ENCODE results near the gene PLEKHM3. TPM values are rescaled to one million over a fixed set of nuclear protein-coding genes. Genes with fewer than 3 reads are reported as not detected.

Gene PLEKHM3
- total RNA-seq, 1 donor from 2014 or later, result 15.6 TPM

GRCh38 chr2:207802650-207803049 is 222.7 kb downstream of the PLEKHM3 start:
- no peak for DNase-seq (ENCODE audit: low spot score)

DNA sequence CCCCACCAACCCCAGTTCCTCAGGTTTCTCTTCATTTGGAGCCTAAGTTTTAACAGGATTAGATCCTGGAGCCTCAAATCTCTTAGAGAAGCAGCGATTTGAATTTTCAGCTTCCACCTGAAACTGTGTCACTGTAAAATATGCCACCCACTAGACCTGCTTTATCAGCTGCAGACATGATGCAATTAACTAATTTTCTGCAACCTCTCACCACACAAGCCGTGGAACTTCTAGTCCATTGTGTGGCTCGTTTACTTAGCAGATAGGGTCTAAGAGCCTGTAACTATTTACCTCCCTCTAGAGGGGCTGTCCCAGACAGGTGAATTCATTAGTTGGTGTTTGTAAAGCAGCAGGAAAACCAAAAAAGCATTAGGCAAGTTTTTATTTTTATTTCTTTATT is 224.1 kb downstream of the PLEKHM3 start:
- no peak for DNase-seq (ENCODE audit: low spot score)

DNA sequence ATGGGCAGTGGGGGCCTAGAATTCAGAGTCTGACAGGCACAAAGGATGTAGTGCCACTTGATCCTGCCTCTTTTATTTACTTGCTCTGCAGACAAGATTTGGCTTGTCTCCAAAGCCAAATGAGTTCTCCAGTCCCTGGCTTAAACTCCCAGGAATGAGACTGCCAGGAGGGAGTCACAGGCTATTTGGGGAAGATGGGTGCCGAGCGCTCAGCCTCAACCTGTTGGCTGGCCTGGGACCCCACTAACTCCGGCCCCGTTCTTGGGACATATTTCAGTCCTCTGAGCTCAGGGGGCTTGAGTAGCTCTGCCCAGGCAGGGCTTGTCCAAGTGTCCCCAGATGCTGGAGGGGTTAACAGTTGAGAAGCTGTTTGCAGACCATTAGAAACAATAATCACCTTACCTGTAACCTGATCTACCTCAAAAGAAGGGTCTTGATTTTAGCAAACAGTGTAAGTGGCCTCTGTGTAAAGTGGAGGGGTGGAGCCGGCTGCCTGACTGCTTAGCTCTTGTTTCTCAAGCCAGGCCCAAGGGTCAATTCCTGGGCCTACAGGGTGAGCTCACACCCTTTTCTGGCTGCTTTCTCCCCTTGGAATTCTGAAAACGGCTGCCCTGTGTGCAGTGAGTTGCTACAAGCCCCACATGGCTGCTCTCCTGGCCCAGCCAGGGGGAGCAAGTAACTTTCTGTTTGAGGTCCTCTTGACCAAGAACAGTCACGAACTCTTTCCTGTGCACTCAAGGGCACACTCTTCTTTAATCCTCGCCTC is 228.6 kb downstream of the PLEKHM3 start:
- no peak for DNase-seq (ENCODE audit: low spot score)

GRCh38 chr2:207792244-207792785 is 233.0 kb downstream of the PLEKHM3 start:
- DNase-seq (ENCODE audit: low spot score), result no peak

DNA sequence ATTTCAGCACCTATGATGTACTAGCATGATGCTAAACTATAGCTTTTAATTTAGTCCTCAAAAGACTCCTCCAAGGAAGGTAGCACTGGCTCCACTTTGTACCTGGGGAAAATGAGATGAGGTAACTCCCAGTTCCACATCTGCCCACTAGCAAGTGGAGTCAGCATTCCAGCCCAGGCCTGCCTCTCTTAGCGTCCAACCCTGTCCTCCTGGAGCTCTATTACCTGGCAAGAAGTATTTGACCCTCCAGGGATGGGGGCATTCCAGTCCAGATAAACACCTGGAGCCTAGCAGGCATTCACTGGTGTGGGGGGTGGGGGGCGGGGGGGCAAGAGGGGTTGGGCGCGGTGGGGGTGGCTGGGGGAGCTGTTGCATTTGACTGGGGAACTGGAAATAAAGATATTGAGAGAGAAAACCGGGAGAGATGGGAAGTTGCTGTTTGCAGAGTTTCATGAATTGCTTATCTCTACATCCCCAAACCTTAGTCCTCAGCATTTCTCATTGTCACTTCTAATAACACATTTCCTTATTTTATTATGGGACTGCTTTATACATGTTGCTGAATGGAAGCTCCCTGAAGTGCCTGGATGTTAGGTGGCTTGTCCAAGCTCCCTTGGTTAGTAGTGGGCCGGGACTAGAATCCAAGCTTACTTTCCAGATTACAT is 233.6 kb downstream of the PLEKHM3 start:
- no peak for DNase-seq (ENCODE audit: low spot score)

DNA sequence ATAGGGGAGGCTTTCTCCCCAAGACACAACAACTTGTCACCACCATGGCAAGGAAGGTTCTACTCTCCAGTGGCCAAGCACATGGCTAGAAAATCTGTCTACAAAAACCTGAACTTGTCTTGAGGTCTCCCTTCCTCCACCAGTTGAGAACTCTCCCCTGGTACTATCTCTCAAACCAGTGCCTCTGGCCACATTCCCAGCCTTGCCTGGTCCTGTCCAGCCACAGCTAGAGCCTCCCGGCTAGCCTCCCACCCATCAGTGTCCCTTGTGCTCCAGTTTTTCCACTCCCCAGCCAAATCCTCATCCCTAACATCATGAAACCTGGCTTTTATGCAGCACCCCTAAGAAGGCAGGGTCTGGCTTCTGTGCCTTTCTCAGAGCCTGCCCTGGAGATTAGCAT is 234.4 kb downstream of the PLEKHM3 start:
- no peak for DNase-seq (ENCODE audit: low spot score)

GRCh38 chr2:207787800-207788199 is 237.5 kb downstream of the PLEKHM3 start:
- DNase-seq (ENCODE audit: low spot score), result no peak

DNA sequence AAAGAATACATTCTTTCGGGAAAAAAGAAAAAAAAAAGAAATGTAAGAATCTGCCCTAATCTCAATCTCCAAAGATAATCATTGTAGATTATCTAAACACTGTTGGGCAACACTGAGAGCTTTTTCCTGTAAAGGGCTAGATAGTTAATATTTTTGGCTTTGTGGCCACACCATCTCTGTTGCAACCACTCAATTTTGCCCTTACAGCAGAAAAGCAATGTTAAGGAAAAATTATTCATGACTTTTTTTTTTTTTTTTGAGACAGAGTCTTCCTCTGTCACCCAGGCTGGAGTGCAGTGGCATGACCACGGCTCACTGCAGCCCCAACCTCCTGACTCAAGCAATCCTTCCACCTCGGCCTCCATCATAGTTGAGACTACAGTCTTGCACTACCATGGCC is 238.3 kb downstream of the PLEKHM3 start:
- DNase-seq (ENCODE audit: low spot score), result no peak

DNA sequence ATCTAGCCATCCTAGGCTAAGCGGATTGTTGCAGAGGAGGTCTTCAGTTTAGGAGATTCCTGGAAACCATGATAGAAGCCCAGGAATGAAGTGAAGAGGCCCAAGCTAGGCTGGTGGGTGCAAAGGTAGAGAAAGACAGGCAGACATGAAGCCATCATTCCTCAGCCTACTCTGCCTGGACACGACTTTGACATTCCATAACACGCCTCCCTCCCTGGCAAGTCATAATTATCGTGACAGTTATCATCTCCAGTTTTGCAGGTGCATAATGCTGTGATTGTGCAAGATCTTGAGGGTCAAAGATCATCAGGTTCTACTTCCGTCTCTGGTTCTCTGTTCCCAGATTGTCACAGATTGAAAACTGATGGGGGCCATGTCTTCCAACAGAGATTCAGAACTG is 240.4 kb downstream of the PLEKHM3 start:
- DNase-seq (ENCODE audit: low spot score), result no peak

DNA sequence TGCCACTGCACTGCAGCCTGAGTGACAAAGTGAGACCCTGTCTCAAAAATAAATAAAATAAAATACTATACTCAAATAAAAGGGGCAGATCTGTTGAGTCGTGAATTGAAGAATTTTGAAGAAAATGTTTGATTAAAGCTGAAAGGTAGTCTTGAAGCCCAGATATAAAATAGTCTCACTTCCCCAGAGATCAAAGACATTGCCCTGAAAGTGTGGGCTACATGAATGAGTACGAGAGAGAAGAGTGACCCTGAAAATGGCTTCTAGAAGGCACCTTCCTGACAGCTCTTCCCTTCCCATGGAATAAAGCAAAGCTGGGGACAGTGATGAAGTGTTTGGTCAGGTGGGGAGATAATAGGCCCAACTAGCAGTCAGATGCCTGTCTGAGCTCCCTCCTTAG is 241.8 kb downstream of the PLEKHM3 start:
- DNase-seq (ENCODE audit: low spot score), result no peak

DNA sequence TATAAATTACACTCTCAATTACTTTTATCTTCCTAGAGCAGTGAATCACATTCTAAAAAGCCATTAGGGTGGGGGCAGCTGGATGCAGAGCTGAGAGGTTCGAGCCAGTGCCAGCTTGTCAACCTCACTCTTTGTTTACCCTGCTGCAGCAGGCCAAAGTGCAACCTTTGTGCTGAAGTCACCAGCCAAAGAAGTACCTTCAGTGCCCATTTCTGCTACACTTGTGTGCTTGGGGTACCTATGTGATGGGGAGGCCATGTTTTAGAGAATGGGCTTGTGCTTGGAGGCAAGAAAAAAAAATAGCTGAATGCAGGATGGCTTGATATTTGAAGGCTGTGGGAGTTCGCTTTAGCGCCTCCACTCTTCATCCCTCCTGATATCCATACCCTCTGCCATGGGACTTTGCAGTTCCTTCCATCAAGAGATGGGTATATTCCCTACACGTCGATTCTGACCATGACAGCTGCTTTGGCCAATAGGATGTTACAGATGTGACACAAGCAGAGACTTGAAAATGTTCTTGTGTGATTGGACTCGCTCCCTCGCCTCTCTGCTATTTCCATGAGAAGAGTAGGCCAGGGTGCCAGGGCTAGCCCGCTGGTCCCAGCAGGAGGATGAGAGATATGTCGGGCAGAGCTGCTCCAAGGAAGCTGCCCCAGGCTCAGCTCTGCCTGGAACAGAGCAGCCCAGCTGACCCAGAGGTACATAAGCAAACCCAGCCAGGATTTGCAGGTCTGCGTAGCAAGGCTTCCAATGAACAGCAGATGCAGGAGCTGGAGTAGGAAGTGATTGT is 242.9 kb downstream of the PLEKHM3 start:
- no peak for DNase-seq (ENCODE audit: low spot score)

GRCh38 chr2:207779523-207779922 is 245.8 kb downstream of the PLEKHM3 start:
- no peak for DNase-seq (ENCODE audit: low spot score)

- no peak for DNase-seq (ENCODE audit: low spot score)
Measured at GRCh38 chr2:207778298-207778882, 246.9 kb downstream of the PLEKHM3 start.

DNA sequence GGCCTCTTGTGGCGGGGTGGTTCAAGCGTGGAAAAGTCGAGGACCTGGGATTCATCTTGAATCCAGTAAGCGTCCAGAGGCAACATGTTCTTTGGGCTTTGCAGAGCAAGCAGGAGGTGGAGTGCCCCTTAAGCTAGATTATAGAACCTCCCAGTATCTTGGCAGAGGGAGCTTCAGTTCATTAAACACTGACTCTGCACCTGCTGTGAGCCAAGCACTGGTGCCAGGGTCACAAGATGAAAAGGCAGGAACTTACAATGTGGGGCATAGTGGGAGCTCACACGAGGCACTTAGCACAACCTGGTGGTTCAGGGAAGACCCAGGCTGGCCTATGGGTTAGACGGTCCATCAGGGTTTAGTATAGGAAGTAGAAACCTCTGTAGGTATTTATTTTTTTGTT is 248.2 kb downstream of the PLEKHM3 start:
- DNase-seq (ENCODE audit: low spot score), result no peak

DNA sequence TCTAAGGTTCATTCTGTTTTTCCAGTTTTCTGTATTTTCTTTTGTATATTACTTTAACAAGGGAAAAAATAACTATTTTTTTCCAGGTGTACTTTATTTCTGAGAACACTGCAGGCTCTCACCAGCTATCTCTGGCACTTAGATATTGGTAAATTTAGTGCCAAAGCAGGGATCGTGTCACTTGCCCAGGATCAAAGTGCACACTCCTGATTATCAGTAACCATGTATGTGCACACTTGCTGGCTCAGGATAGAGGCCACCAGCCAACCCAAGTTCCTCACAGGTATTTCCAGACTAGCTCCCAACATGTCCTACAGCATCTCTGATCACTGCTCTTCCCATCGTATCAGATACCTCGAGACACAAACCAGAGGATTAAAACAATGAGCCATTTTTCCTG is 249.9 kb downstream of the PLEKHM3 start:
- no peak for DNase-seq (ENCODE audit: low spot score)

DNA sequence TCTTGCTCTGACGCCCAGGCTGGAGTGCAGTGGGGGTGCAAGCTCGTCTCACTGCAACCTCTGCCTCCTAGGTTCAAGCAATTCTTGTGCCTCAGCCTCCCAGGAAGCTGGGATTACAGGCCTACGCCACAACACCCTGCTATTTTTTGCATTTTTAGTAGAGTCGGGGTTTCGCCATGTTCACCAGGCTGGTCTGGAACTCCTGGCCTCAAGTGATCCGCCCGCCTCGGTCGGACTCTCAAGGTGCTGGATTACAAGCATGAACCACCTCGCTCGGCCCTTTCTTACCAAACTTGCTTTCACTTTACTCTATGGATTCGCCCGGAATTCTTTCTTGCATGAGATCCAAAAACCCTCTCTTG is 252.5 kb downstream of the PLEKHM3 start:
- DNase-seq (ENCODE audit: low spot score), result no peak

DNA sequence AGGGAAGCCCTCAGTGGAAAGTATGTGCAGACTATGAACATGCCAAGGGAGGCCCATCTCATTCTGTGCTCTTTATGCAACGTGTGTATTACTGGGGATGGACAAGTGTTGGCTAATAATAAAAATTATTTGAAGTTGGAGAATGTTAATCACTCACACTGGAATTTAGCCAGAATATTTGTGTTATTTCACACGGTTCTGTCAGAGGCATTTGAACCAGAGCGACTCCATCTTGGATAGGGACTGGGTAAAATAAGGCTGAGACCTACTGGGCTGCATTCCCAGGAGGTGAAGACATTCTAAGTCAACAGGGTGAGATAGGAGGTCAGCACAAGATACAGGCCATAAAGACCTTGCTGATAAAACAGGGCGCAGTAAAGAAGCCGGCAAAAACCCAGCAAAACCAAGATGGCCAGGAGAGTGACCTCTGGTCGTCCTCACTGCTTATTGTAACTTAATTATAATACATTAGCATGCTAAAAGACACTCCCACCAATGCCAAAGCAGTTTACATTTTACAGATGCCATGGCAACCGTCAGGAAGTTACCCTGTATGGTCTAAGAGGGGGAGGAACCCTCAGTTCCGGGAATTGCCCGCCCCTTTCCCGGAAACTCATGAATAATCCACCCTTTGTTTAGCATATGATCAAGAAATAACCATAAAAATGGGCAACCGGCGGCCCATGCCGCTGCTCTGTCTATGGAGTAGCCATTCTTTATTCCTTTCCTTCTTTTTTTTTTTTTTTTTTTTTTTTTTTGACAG is 253.1 kb downstream of the PLEKHM3 start:
- DNase-seq (ENCODE audit: low spot score), result no peak

GRCh38 chr2:207771421-207771820 is 253.9 kb downstream of the PLEKHM3 start:
- DNase-seq (ENCODE audit: low spot score), result no peak
